ENCODE measurements around the gene WDR77.

- TF ChIP-seq CTCF (conservative IDR thresholded peaks at IDR 0.05; ENCODE audit: low read length) (no peak), EZH2phosphoT487 (IDR thresholded peaks at IDR 0.05; ENCODE audit: borderline replicate concordance) (no peak)
Observed at GRCh38 chr1:111488669-111489068, 39.6 kb upstream of the WDR77 start.
